ENCODE results near the gene NAA25. TPM values are rescaled to one million over a fixed set of nuclear protein-coding genes. Genes with fewer than 3 reads are reported as not detected.

NAA25 gene
- total and polyA plus RNA-seq, 9 of the 15 experiments (the other 6 are each of a cell fraction or from before 2014, with no cell fraction given): 26.6 to 59.6 (median 48.9) TPM

- H3K9me3 ChIP-seq (replicated peaks; ENCODE audit: control insufficient read depth, insufficient read depth, low read depth, low read length): no peaks in the 10 kb centered on the region
- ChIA-PET CTCF (ENCODE audit: low intra/inter-chr PET ratio) (no interaction called here), POLR2A (interaction anchor here (1.1 to 2.9 kb wide), 2 partner anchors 11 to 13 kb away, joined by 3 to 24 read pairs; no protein-coding TSS in a partner anchor)
- H3K9me1 ChIP-seq (ENCODE audit: control insufficient read depth, insufficient read depth, low read length): no peaks in the 10 kb centered on the region
- no peak for DNase-seq (ENCODE audit: extremely low read depth in 1 of 4, low spot score in 3 of 4)
- BruUV-seq (replicated peaks): no TSS peak
- H4K20me1 ChIP-seq (replicated peaks; ENCODE audit: control insufficient read depth, insufficient read depth, low read length): 0 out of 2 replicates have a peak, but pooled peaks cover 4% of the 10 kb centered on the region
- H3K27ac ChIP-seq (ENCODE audit: extremely low read depth, low read depth, low read length): 0 out of 3 replicates have a peak overlapping the region, but pooled peaks have one; percentile 54
- no peak overlapping the region for H3K4me2 ChIP-seq (ENCODE audit: insufficient read depth, low read length)
- no peak for TF ChIP-seq PBX2 (CRISPR knock-in tag; IDR thresholded peaks at IDR 0.05; ENCODE audit: low read depth)
- TF ChIP-seq PBX2 (tag; conservative IDR thresholded peaks at IDR 0.05; ENCODE audit: low read depth): peak; percentile 8; the same call in 1 of the 2 replicates
- TF ChIP-seq MEIS2 (IDR thresholded peaks at IDR 0.05; ENCODE audit: partially characterized antibody): peak; percentile 23
- no peak for TF ChIP-seq E4F1 (CRISPR knock-in tag; IDR thresholded peaks at IDR 0.05; ENCODE audit: borderline replicate concordance)
- H3K36me3 ChIP-seq (ENCODE audit: control insufficient read depth, insufficient read depth, low read length): peaks cover 85% of the 10 kb centered on the region
- no peaks in the 10 kb centered on the region for H3K27me3 ChIP-seq (ENCODE audit: control insufficient read depth in 2 of 2, insufficient read depth in 2 of 2, low read length in 2 of 2)
- peaks cover 0 to 6% of the 10 kb centered on the region in 2 experiments; a peak in 2 of 5 replicates for H3K4me1 ChIP-seq (replicated peaks in 1 of 2; ENCODE audit: control insufficient read depth in 2 of 2, insufficient read depth in 2 of 2, low read length in 2 of 2)
- peaks cover 90% of the 10 kb centered on the region for H3K79me2 ChIP-seq (ENCODE audit: control insufficient read depth, insufficient read depth, low read length)
- no peak overlapping the region for H3K4me3 ChIP-seq
- peak; percentile 69 for ATAC-seq
- FAIRE-seq: no peak
- in situ Hi-C loops (cut with MboI): no loop called here
- H3K9ac ChIP-seq (ENCODE audit: insufficient read depth in 1 of 2, low read depth in 2 of 2, low read length in 2 of 2): no peak overlapping the region
- H2AFZ ChIP-seq (ENCODE audit: low read depth, low read length): no peak overlapping the region
- intact Hi-C loops (cut with micrococcal nuclease): no loop called here
Measured at GRCh38 chr12:112096070-112096469, 12.5 kb downstream of the NAA25 start.
